ENCODE results near the gene COX7B2.

Gene COX7B2

GRCh38 chr4:46909078-46909477 lies at the start of gene COX7B2:
TSS of gene COX7B2 (minus strand) at chr4:46909245. CDS start at chr4:46735192, 174,053 bp downstream.
- no peak for DNase-seq

GRCh38 chr4:46956451-46956850 lies 47.4 kb upstream of the COX7B2 start:
- no peak for DNase-seq

GRCh38 chr4:46955601-46956000 lies 46.6 kb upstream of the COX7B2 start:
- no peak for DNase-seq

GRCh38 chr4:46954643-46955042 lies 45.6 kb upstream of the COX7B2 start:
- DNase-seq = no peak

- no peak for DNase-seq
These were observed 44.5 kb upstream of the COX7B2 start for GRCh38 chr4:46953564-46953963.

- no peak for DNase-seq
These were observed 43.4 kb upstream of the COX7B2 start for GRCh38 chr4:46952451-46952850.

GRCh38 chr4:46950826-46951225 lies 41.8 kb upstream of the COX7B2 start:
- DNase-seq = no peak

- DNase-seq = no peak
These were observed 40.8 kb upstream of the COX7B2 start for GRCh38 chr4:46949822-46950221.

- no peak for DNase-seq
These were observed 38.5 kb upstream of the COX7B2 start for GRCh38 chr4:46947541-46947940.

GRCh38 chr4:46946919-46947536 lies 38.0 kb upstream of the COX7B2 start:
- DNase-seq = no peak

- DNase-seq = no peak
These were observed 36.0 kb upstream of the COX7B2 start for GRCh38 chr4:46945062-46945461.

- no peak for DNase-seq
These were observed 35.3 kb upstream of the COX7B2 start for GRCh38 chr4:46944345-46944744.

GRCh38 chr4:46937493-46937892 lies 28.4 kb upstream of the COX7B2 start:
- no peak for DNase-seq

- DNase-seq = no peak
These were observed 25.7 kb upstream of the COX7B2 start for GRCh38 chr4:46934726-46935125.

- DNase-seq = no peak
These were observed 24.6 kb upstream of the COX7B2 start for GRCh38 chr4:46933686-46934085.

- no peak for DNase-seq
These were observed 22.9 kb upstream of the COX7B2 start for GRCh38 chr4:46931981-46932380.

- no peak for DNase-seq
These were observed 21.8 kb upstream of the COX7B2 start for GRCh38 chr4:46930891-46931290.

GRCh38 chr4:46927201-46927600 lies 18.2 kb upstream of the COX7B2 start:
- no peak for DNase-seq

GRCh38 chr4:46924789-46925529 lies 15.9 kb upstream of the COX7B2 start:
- DNase-seq = no peak

GRCh38 chr4:46922205-46922604 lies 13.2 kb upstream of the COX7B2 start:
- DNase-seq = no peak

GRCh38 chr4:46908148-46908547 lies 897 bp downstream of the COX7B2 start:
- DNase-seq = no peak

- no peak for DNase-seq
These were observed 9.0 kb downstream of the COX7B2 start for GRCh38 chr4:46900082-46900481.

GRCh38 chr4:46894826-46895225 lies 14.2 kb downstream of the COX7B2 start:
- no peak for DNase-seq

GRCh38 chr4:46890056-46890455 lies 19.0 kb downstream of the COX7B2 start:
- DNase-seq = no peak

GRCh38 chr4:46889410-46889809 lies 19.6 kb downstream of the COX7B2 start:
- no peak for DNase-seq

All from activated T-cell treated with anti-CD3 and anti-CD28 coated beads for 4 hours (primary cell).